Urothelium cell line (cell line): ENCODE results near the gene KRTAP3-2.

Experiments used
- DNase-seq: peaks from one replicate; pipeline ENCODE4 v3.0.0; 2011; ENCODE audit warnings: low spot score, mixed read lengths
- FAIRE-seq: peaks from 2 replicates; lab custom pipeline; 2011; peaks lifted over from hg19 to GRCh38; lab: Jason Lieb, UNC

KRTAP3-2 gene

DNA sequence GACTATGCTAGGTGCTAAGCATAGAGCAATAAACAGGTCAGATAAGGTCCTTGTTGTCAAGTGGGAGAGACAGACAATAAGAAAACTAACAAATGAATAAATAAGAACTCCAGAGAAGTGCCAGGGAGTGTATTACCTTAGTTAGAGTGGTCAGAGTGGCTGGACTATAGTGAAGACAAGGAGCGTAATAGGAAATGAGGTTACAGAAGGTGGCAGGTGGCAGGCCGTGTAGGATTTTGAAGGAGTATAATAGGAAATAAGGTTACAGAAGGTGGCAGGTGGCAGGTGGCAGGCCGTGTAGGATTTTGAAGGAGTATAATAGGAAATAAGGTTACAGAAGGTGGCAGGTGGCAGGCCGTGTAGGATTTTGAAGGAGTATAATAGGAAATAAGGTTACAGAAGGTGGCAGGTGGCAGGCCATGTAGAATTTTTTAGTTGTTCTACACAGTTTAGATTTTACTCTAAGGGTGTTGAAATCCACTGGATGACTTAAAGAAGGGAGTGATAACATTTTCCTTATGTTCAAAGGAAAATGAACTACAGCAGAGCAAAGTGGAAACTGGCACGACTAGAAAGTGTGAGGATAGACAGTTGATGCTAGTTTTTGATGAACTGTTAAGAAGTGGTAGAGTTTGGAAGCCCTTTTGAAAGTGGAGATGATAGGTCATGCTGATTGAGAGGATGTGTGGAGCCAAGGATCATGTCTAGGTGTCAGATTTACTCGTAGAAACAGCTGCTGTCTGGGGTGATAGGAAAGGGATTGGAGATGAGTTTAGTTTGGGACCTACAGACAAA lies 12.8 kb upstream of the KRTAP3-2 start:
- FAIRE-seq (no peak), DNase-seq (no peak)

DNA sequence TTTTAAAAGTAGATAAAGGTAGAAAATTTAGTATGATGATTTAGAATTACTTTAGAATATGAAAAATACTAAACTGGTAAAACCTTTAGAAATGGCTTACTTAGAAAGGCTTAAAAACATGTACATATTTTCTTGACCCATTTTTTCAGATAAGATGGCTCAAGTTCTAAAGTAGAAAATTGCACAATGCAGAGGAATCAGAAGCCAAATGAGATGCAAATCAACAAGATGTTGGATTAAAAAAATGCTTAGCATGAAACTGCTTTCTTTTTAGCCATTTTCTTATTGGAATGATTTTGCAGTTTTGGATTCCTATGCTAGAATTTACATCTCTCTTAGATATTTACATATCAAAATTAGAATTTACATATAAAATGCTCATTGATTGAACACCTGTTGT lies 10.7 kb upstream of the KRTAP3-2 start:
- FAIRE-seq (no peak), DNase-seq (no peak)

DNA sequence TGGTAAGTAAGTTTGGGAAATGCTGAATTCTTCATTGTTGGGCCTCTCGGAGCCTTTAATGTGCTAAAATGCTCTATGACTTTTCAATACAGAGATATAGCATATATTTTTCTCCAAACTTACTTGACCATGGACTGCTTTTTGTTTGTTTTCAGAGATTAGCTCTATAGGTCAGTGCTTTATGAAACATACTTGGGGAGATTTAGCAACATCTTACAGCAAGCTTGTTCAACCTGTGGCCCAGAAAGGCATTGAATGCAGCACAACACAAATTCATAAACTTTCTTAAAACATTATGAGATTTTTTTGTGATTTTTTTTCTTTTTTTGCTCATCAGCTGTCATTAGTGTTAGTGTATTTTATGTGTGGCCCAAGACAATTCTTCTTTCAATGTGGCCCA lies 10.2 kb upstream of the KRTAP3-2 start:
- no peak for DNase-seq
- no peak for FAIRE-seq

GRCh38 chr17:41009301-41009760 lies 9.6 kb upstream of the KRTAP3-2 start:
- DNase-seq (no peak), FAIRE-seq (no peak)

DNA sequence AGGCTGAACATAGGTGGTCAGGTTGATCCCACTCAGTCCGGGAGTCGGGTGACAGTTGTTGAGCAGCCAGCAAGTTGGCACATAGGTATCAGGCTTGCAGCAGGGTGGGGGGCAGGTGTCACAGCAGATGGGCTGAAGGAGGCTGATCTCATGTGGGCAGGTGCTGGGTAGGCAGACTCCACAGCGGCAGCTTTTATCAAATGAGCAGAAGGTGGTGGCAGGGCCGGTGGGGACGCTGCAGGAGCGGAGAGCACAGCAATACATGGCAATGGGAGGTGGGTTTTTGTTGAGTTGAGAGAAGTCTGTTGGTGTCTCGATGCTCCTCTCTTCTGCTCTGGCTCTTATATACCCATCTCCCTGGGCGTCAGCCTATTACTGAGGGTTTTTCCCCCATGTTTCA lies 9.1 kb upstream of the KRTAP3-2 start, which contains the start of gene KRTAP3-1:
Gene KRTAP3-1, minus strand, starts transcription at position 318 of the 400 bp plus-strand sequence. Its CDS starts 54 bp downstream, at position 264.
- DNase-seq (no peak), FAIRE-seq (no peak)

DNA sequence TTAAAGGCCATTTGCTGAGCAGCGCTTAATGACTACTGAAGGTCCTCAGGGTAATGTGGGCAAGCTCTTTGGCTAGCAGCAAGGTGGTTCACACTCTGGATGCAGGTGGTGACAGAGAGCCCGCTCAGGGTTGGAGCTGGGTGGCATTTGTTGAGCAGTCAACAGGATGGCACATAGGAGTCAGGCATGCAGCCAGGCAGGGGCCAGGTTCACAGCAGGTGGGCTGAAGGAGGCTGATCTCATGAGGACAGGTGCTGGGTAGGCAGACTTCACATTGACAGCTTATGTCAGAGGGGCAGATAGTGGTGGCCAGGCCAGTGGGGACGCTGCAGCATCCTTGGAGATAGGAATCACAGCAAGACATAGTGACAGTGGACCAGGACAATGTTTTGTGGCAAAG lies 4.7 kb upstream of the KRTAP3-2 start:
- FAIRE-seq: no peak
- DNase-seq: no peak

- no peak for DNase-seq
- no peak for FAIRE-seq
Measured at GRCh38 chr17:41003926-41004325, 4.2 kb upstream of the KRTAP3-2 start.

DNA sequence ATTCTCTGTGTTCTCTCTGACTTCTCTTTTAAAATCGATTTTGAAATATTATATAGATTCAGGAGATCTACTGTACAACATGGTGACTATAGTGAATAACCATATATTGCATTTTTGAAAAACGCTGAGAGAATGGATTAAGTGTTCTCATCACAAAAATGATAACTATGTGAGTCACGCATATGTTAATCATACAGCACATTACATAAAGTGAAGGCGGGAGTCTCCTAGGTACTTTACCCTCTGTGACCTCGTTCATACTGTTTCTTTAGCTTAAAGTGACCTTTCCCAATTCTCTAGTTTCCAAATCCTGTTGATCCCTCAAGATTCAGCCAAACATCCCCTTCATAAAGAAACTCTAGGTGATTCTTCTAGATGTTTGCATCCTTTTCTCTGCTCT lies 3.1 kb upstream of the KRTAP3-2 start:
- no peak for DNase-seq
- no peak for FAIRE-seq

- no peak for FAIRE-seq
Measured at GRCh38 chr17:41001795-41002194, 2.1 kb upstream of the KRTAP3-2 start.

GRCh38 chr17:40997361-40997760 lies 2.3 kb downstream of the KRTAP3-2 start:
- DNase-seq (no peak), FAIRE-seq (no peak)

More at GRCh38 chr17:41001795-41002194, 2.1 kb upstream of the KRTAP3-2 start:
- DNase-seq: no peak

- DNase-seq (no peak), FAIRE-seq (no peak)
Measured at GRCh38 chr17:40996829-40997228, 2.9 kb downstream of the KRTAP3-2 start.

DNA sequence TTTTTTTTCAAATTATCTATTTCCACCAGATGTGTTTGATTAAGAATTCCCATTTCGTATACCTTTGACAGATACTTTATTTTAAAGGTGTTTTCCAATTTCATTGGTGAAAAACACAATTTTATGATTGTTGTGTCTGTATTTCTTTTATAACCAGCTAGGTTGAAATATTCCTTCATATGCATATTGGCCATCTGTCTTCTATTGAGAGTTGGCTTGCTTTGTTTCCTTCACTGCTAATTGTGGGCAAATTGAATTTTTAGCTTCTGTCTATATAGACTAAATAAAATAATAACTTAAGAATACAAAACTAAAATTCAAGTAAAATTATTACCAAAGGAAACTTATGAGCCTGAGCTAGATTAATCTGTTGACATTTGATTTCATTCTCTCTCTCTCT lies 4.6 kb downstream of the KRTAP3-2 start:
- DNase-seq (no peak), FAIRE-seq (no peak)

DNA sequence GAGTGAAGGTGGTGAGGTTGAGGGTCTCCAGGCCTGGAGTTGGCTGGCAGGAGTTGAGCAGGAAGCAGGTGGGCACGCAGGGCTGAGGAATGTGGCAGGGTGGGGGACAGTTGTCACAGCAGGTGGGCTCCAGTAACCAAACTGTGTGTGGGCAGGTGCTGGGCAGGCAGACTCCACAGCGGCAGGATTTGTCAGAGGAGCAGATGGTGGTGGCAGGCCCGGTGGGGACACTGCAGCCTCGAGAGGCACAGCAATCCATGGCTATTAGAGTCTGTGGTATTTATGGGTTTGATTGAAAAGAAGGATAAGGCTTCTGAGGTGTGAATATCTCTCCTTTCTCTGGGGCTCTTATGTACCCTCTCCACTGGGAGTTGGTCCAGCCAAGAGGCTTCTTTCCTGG lies 5.9 kb downstream of the KRTAP3-2 start, which contains the start of gene KRTAP3-3:
Gene KRTAP3-3, minus strand, starts transcription at position 326 of the 400 bp plus-strand sequence. Its CDS starts 67 bp downstream, at position 259.
- FAIRE-seq: peak; percentile 75
- no peak for DNase-seq

DNA sequence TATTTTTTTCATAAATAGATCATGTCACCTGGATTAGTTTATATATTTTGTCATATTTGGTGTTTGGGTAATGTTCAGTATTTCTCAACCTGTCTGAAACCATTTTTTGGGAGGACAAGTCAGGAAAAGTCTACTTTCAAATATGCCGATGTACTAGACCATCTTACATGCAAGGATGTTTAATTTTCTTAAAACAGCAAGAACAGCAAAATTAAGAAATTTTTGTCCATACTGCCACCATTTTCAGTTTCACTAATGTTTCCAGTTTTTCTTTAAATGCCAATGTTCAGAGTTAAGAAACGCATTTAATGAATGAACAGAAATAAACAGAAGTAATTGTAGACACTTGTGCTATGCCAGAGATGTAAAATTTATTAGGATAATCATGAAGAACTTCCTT lies 6.6 kb downstream of the KRTAP3-2 start:
- no peak for FAIRE-seq
- no peak for DNase-seq

GRCh38 chr17:40992666-40993065 lies 7.0 kb downstream of the KRTAP3-2 start:
- DNase-seq (no peak), FAIRE-seq (no peak)

GRCh38 chr17:40986920-40987319 lies 12.8 kb downstream of the KRTAP3-2 start:
- FAIRE-seq (no peak), DNase-seq (no peak)

GRCh38 chr17:40984226-40984625 lies 15.5 kb downstream of the KRTAP3-2 start, which contains the start of gene KRT40:
TSS of gene KRT40 (minus strand) at chr17:40984326. CDS start at chr17:40984273, 53 bp downstream.
- FAIRE-seq (no peak), DNase-seq (no peak)

GRCh38 chr17:40981115-40981514 lies 18.6 kb downstream of the KRTAP3-2 start:
- DNase-seq (no peak), FAIRE-seq (no peak)

GRCh38 chr17:40980596-40980995 lies 19.1 kb downstream of the KRTAP3-2 start:
- no peak for DNase-seq

GRCh38 chr17:40980117-40980516 lies 19.6 kb downstream of the KRTAP3-2 start:
- DNase-seq: no peak
- no peak for FAIRE-seq

More at GRCh38 chr17:40980596-40980995, 19.1 kb downstream of the KRTAP3-2 start:
- no peak for FAIRE-seq

- FAIRE-seq (no peak), DNase-seq (no peak)
Measured at GRCh38 chr17:40978575-40979151, 21.0 kb downstream of the KRTAP3-2 start.

- no peak for FAIRE-seq
Measured at GRCh38 chr17:40975516-40975915, 24.2 kb downstream of the KRTAP3-2 start.

More at GRCh38 chr17:40975516-40975915, 24.2 kb downstream of the KRTAP3-2 start:
- no peak for DNase-seq
